ENCODE results near the gene FOXD2. TPM values are rescaled to one million over a fixed set of nuclear protein-coding genes. Genes with fewer than 3 reads are reported as not detected.

FOXD2 gene
- polyA plus RNA-seq, 2 of the 4 experiments (the other 2 are of a cell fraction) = 0.13 to 0.35 TPM

GRCh38 chr1:47471163-47471562 is 33.3 kb downstream of the FOXD2 start:
- ATAC-seq = no peak
- FAIRE-seq = no peak

DNA sequence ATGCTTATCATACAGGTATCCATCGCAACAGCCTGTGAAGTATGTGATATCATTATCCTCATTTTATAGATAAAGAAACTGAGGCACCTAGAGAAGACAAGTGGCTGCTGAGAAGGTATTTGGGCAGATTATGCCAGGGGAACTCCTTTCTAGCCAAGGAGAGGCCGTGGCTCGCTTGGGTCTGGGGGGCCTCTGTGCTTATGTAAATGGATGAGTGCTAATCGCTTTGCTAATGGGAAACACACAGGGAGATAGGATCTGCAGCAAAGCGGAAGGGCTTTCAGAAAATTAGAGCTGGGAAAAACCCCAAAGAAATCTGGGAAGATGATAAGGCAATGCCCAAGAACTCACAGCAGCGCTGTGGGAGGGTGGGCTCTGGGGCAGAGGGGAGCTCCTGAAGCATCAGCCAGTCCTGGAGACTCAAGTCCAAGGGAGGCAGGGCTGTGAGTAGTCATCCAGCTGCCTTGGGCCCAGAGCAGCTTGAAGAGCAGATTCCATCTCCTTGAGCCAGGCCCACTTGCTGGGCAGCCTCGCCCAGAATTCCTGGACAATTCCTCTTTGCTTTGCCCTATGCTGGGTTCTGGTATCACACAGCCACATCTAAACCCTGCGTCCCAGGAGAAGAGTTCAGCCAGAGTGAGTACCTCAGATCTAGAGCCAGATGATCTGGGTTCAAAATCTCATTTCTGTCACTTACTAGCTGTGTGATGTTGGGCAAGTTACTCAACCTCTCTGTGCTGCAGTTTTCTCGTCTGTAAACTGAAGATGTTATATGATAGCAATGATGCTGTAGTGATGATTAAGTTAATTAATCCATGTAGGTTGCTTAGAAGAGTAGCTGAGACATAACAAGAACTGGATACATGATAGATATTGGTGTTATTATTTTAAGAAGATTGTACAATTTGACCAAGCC is 36.7 kb downstream of the FOXD2 start:
- ChIA-PET POLR2A (no interaction called here), CTCF (no interaction called here)
- no peaks in the 10 kb centered on the region for H3K9me3 ChIP-seq
- FAIRE-seq (no peak), ATAC-seq (peak in 1 of 2 experiments; percentile 22; a peak in 2 of 6 replicates), DNase-seq (ENCODE audit: low read depth in 1 of 2, low spot score in 1 of 2) (peak in 1 of 2 experiments; percentile 41)
- peak; percentile 79 for TF ChIP-seq ZFP36 (IDR thresholded peaks at IDR 0.05; ENCODE audit: borderline replicate concordance, partially characterized antibody)
- TF ChIP-seq, protein P1, sequence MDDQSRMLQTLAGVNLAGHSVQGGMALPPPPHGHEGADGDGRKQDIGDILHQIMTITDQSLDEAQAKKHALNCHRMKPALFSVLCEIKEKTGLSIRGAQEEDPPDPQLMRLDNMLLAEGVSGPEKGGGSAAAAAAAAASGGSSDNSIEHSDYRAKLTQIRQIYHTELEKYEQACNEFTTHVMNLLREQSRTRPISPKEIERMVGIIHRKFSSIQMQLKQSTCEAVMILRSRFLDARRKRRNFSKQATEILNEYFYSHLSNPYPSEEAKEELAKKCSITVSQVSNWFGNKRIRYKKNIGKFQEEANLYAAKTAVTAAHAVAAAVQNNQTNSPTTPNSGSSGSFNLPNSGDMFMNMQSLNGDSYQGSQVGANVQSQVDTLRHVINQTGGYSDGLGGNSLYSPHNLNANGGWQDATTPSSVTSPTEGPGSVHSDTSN (IDR thresholded peaks at IDR 0.05) = no peak
- H3K4me2 ChIP-seq = no peak overlapping the region
- 74% methylated on average over 7 of the region's 9 CpGs for WGBS (ENCODE audit: missing lambda C conversion rate)
- peaks cover 38% of the 10 kb centered on the region for H3K4me1 ChIP-seq
- H3K4me3 ChIP-seq = no peak overlapping the region
- peak overlapping the region; percentile 16 to 20; a peak in 1 of 6 replicates for H3K27ac ChIP-seq

More at GRCh38 chr1:47471163-47471562, 33.3 kb downstream of the FOXD2 start:
- ChIA-PET CTCF (interaction anchor here (1.2 kb wide), 1 partner anchor 239 kb away, joined by 3 read pairs; no protein-coding TSS in a partner anchor), POLR2A (no interaction called here)
- no peak for DNase-seq (ENCODE audit: low read depth in 1 of 2, low spot score in 1 of 2)
- no peak overlapping the region for H3K27ac ChIP-seq
- no peaks in the 10 kb centered on the region for H3K9me3 ChIP-seq
- TF ChIP-seq ESRRA (IDR thresholded peaks at IDR 0.05; ENCODE audit: borderline replicate concordance, low read length) (no peak), JUN (IDR thresholded peaks at IDR 0.05) (no peak), SREBF2 (IDR thresholded peaks at IDR 0.05) (no peak), EHMT2 (IDR thresholded peaks at IDR 0.05; ENCODE audit: low read depth) (no peak), RNF2 (IDR thresholded peaks at IDR 0.05; ENCODE audit: borderline replicate concordance, low read depth) (no peak)
- H3K4me1 ChIP-seq = peaks cover 13% of the 10 kb centered on the region; the same call in 2 of the 3 replicates
- WGBS (ENCODE audit: missing lambda C conversion rate) = 94% methylated on average over 5 of the region's 5 CpGs
- no peak overlapping the region for H3K4me2 ChIP-seq
- H3K4me3 ChIP-seq = no peak overlapping the region

GRCh38 chr1:47477595-47478080 is 39.8 kb downstream of the FOXD2 start:
- WGBS (ENCODE audit: missing lambda C conversion rate) = 32% methylated on average over 3 of the region's 3 CpGs
- DNase-seq (ENCODE audit: low read depth in 1 of 2, low spot score in 1 of 2) (peak in 1 of 2 experiments; percentile 69), FAIRE-seq (no peak), ATAC-seq (peak; percentile 53 to 58)
- no peaks in the 10 kb centered on the region for H3K9me3 ChIP-seq
- peak overlapping the region; percentile 64 for H3K4me2 ChIP-seq
- TF ChIP-seq SMC3 (IDR thresholded peaks at IDR 0.05) = no peak
- TF ChIP-seq RAD21 (conservative IDR thresholded peaks at IDR 0.05 in 1 of 2, IDR thresholded peaks at IDR 0.05 in 1 of 2) = no peak
- no peak for TF ChIP-seq CEBPB (IDR thresholded peaks at IDR 0.05)
- TF ChIP-seq RARB (CRISPR knock-in tag; IDR thresholded peaks at IDR 0.05) = no peak
- TF ChIP-seq HOXB13 (CRISPR knock-in tag; IDR thresholded peaks at IDR 0.05; ENCODE audit: low read depth) = no peak
- TF ChIP-seq FOSL2 (IDR thresholded peaks at IDR 0.05) = no peak
- TF ChIP-seq FOSL2 (CRISPR knock-in tag; IDR thresholded peaks at IDR 0.05) = no peak
- TF ChIP-seq ZC3H11A (IDR thresholded peaks at IDR 0.05) = no peak
- TF ChIP-seq CTCF (IDR thresholded peaks at IDR 0.05) = no peak
- TF ChIP-seq ZNF302 (CRISPR knock-in tag; IDR thresholded peaks at IDR 0.05) = no peak
- TF ChIP-seq MAZ (IDR thresholded peaks at IDR 0.05; ENCODE audit: borderline replicate concordance, low read depth, low read length) = no peak
- TF ChIP-seq SREBF2 (IDR thresholded peaks at IDR 0.05) = no peak
- no peak for TF ChIP-seq POLR2AphosphoS2 (conservative IDR thresholded peaks at IDR 0.05; ENCODE audit: low read length)
- TF ChIP-seq ESRRA (IDR thresholded peaks at IDR 0.05; ENCODE audit: borderline replicate concordance, low read length) = no peak
- TF ChIP-seq CHD4 (IDR thresholded peaks at IDR 0.05; ENCODE audit: borderline replicate concordance) = no peak
- no peak for TF ChIP-seq POLR2A (IDR thresholded peaks at IDR 0.05; ENCODE audit: low read length)
- TF ChIP-seq, protein P2, sequence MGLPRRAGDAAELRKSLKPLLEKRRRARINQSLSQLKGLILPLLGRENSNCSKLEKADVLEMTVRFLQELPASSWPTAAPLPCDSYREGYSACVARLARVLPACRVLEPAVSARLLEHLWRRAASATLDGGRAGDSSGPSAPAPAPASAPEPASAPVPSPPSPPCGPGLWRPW (IDR thresholded peaks at IDR 0.05) = no peak
- no peak for TF ChIP-seq HOXA7 (CRISPR knock-in tag; IDR thresholded peaks at IDR 0.05)
- ChIA-PET POLR2A (interaction anchor here (0.6 kb wide), 1 partner anchor 119 kb away, joined by 6 read pairs; no protein-coding TSS in a partner anchor), CTCF (interaction anchor here (1.0 to 1.5 kb wide), 3 partner anchors 33 to 233 kb away, joined by 3 to 6 read pairs (median 3); no protein-coding TSS in a partner anchor)
- peak overlapping the region; percentile 73 to 79 for H3K27ac ChIP-seq
- no peak overlapping the region for H3K4me3 ChIP-seq
- H3K4me1 ChIP-seq = peaks cover 57% of the 10 kb centered on the region

Measured in A549 (cell line).